HUES48 (cell line): Measurements from ENCODE around the gene STARD9.
"Not testable (repeated sequence)": the region's sequence is repeated elsewhere in the genome, so short reads cannot be mapped to it uniquely, and the experiment has no call there.

Source experiments
- H3K27ac ChIP-seq: one replicate; pipeline ENCODE4 v1.7.0; 2013; ENCODE audit warnings: low read depth, low read length, inconsistent platforms
- H3K27me3 ChIP-seq: 2 replicates; pipeline ENCODE4 v1.6.1; 2013; ENCODE audit warnings: mild to moderate bottlenecking, low read length; ENCODE audit not compliant: control insufficient read depth, insufficient read depth
- H3K36me3 ChIP-seq: 2 replicates; pipeline ENCODE4 v1.6.1; 2013; ENCODE audit warnings: low read length; ENCODE audit not compliant: control insufficient read depth, insufficient read depth
- H3K4me1 ChIP-seq: 2 replicates; pipeline ENCODE4 v1.6.1; 2013; ENCODE audit warnings: mild to moderate bottlenecking, low read length; ENCODE audit not compliant: control insufficient read depth, insufficient read depth
- H3K4me3 ChIP-seq: 2 replicates; pipeline ENCODE4 v1.5.1; 2013; ENCODE audit warnings: mild to moderate bottlenecking, low read depth, low read length
- H3K9ac ChIP-seq: 2 replicates; pipeline ENCODE4 v1.6.1; 2013; ENCODE audit warnings: mild to moderate bottlenecking, low read depth, low read length, moderate library complexity
- H3K9me3 ChIP-seq: 2 replicates; pipeline ENCODE4 v1.6.1; 2013; ENCODE audit warnings: low read length; ENCODE audit not compliant: control insufficient read depth, insufficient read depth

STARD9 gene

DNA sequence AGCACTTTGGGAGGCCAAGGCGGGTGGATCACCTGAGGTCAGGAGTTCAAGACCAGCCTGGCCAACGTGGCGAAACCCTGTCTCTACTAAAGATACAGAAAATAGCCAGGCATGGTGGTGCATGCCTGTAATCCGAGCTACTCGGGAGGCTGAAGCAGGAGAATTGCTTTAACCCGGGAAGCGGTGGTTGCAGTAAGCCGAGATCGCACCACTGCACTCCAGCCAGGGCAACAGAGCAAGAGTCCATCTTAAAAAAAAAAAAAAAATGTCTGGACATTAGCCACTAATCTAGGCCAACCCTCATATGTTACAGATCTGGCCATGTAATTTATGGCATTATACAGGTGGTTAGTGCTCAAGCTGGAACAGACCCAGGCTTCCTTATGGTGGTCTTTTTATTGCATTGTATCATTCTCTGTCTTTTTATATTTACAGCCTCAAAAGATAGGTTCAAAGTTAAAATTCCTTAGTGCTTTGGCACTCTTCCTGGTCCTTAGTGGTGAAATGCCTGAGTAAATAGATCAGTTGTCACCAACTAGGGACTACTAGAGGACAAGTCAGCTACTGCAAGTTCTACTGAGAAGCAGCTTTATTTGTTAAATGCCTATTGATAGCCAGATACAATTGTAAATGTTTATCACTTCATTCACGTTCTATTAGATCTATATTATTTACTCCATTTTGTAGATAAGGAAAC is 16.0 kb downstream of the STARD9 start:
- Histone ChIP-seq H3K27me3 (no peaks in the 10 kb centered on the region), H3K27ac (no peak overlapping the region), H3K4me3 (no peak overlapping the region), H3K9me3 (no peaks in the 10 kb centered on the region), H3K4me1 (peaks cover 3% of the 10 kb centered on the region; the same call in 1 of the 2 replicates), H3K9ac (no peak overlapping the region), H3K36me3 (no peaks in the 10 kb centered on the region)

DNA sequence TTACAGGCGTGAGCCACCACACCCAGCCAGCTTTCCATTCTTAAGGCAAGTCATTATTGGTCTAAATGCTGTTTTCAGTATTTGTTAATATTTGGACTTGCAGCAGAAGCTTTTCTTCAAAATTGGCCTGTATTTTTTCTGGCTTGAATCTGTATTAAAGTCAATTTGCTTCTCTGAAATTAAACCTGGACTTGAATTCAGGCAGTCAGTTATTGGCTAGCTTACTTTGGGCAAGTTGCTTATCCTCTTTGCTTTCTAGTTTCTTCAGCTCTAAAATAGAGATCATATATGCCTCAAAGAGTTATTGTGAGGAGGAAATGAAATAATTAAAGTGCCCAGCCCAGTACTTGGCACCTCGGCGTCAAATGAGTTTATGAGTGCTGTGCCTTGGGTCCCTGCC is 17.3 kb downstream of the STARD9 start:
- Histone ChIP-seq H3K9me3 (no peaks in the 10 kb centered on the region), H3K9ac (no peak overlapping the region), H3K36me3 (no peaks in the 10 kb centered on the region), H3K4me3 (no peak overlapping the region), H3K27ac (no peak overlapping the region), H3K4me1 (peaks cover 3% of the 10 kb centered on the region; the same call in 1 of the 2 replicates), H3K27me3 (no peaks in the 10 kb centered on the region)

- Histone ChIP-seq H3K9ac (no peak overlapping the region), H3K9me3 (no peaks in the 10 kb centered on the region), H3K27me3 (no peaks in the 10 kb centered on the region), H3K36me3 (no peaks in the 10 kb centered on the region), H3K27ac (no peak overlapping the region), H3K4me1 (peaks cover 3% of the 10 kb centered on the region; the same call in 1 of the 2 replicates), H3K4me3 (no peak overlapping the region)
These were observed 17.7 kb downstream of the STARD9 start for GRCh38 chr15:42593143-42593542.

- no peaks in the 10 kb centered on the region for H3K27me3 ChIP-seq
- no peak overlapping the region for H3K27ac ChIP-seq
- H3K4me3 ChIP-seq: no peak overlapping the region
- H3K4me1 ChIP-seq: peaks cover 3% of the 10 kb centered on the region; the same call in 1 of the 2 replicates
- no peaks in the 10 kb centered on the region for H3K36me3 ChIP-seq
- H3K9me3 ChIP-seq: no peaks in the 10 kb centered on the region
- H3K9ac ChIP-seq: no peak overlapping the region
These were observed 18.7 kb downstream of the STARD9 start for GRCh38 chr15:42594095-42594494.

GRCh38 chr15:42595626-42596240 is 20.3 kb downstream of the STARD9 start:
- Histone ChIP-seq H3K27ac (no peak overlapping the region), H3K27me3 (no peaks in the 10 kb centered on the region), H3K9ac (no peak overlapping the region), H3K9me3 (no peaks in the 10 kb centered on the region), H3K4me3 (no peak overlapping the region), H3K36me3 (no peaks in the 10 kb centered on the region), H3K4me1 (peaks cover 3% of the 10 kb centered on the region; the same call in 1 of the 2 replicates)

DNA sequence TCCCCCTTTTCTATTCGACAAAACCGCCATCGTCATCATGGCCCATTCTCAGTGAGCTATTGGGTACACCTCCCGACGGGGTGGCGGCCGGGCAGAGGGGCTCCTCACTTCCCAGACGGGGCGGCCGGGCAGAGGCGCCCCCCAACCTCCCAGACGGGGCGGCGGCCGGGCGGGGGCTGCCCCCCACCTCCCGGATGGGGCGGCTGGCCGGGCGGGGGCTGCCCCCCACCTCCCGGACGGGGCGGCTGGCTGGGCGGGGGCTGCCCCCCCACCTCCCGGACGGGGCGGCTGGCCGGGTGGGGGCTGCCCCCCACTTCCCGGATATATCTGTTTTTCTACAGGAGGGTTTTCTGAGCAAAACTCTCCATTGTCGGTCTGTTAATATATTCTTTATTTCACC is 25.9 kb downstream of the STARD9 start:
- H3K9ac ChIP-seq, H3K4me3 ChIP-seq, H3K27ac ChIP-seq: not testable (repeated sequence)

GRCh38 chr15:42602501-42602900 is 27.1 kb downstream of the STARD9 start:
- H3K4me1 ChIP-seq: no peaks in the 10 kb centered on the region
- H3K9ac ChIP-seq: no peak overlapping the region
- no peaks in the 10 kb centered on the region for H3K36me3 ChIP-seq
- H3K27me3 ChIP-seq: no peaks in the 10 kb centered on the region
- peaks cover 8% of the 10 kb centered on the region; the same call in 1 of the 2 replicates for H3K9me3 ChIP-seq
- no peak overlapping the region for H3K27ac ChIP-seq
- H3K4me3 ChIP-seq: no peak overlapping the region

More for the DNA sequence above, 25.9 kb downstream of the STARD9 start:
- H3K4me1 ChIP-seq, H3K27me3 ChIP-seq, H3K9me3 ChIP-seq, H3K36me3 ChIP-seq: not testable (repeated sequence)

- no peaks in the 10 kb centered on the region for H3K36me3 ChIP-seq
- no peak overlapping the region for H3K4me3 ChIP-seq
- no peak overlapping the region for H3K27ac ChIP-seq
- no peak overlapping the region for H3K9ac ChIP-seq
- no peaks in the 10 kb centered on the region for H3K4me1 ChIP-seq
- peaks cover 8% of the 10 kb centered on the region; the same call in 1 of the 2 replicates for H3K9me3 ChIP-seq
- H3K27me3 ChIP-seq: no peaks in the 10 kb centered on the region
These were observed 28.6 kb downstream of the STARD9 start for GRCh38 chr15:42603978-42604377.

DNA sequence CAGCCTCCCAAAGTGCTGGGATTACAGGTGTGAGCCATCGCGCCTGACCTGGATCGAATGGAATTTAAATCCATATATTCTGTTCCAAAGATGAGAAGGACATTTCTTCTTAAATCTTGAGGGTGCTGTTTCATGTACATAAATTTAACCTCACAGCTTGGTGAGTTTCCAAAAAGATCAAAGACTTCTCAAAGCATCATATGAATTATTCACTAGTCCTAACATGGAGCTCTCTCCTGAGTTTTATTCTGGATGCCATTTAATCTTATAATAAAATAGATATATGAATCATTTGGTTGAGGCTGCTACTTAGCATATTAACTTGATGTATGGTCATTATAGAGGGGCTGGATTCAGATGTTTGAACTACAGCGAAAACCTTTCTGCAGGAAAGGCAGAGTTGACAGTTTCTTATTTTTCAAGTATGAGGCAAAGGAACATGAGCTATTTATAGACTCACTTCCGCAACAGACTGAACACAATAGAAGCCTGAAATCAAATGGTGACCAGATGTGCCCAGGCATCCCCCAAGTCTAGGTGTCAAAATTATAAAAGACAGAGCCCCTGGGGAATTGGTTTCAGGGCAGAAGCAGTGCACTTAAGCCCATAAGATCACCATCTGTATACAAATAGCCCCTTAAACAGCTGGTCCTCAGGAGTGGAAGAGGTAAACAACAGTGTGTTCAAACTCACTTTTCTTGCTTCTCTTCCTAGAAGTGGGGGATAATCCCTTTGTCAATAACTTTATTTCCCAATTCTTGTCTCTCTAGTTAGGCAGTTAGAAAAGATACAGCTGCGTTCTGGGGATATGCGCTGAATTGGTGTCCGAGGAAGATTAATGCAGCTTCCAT is 29.7 kb downstream of the STARD9 start:
- H3K9ac ChIP-seq: no peak overlapping the region
- no peak overlapping the region for H3K27ac ChIP-seq
- no peaks in the 10 kb centered on the region for H3K27me3 ChIP-seq
- H3K4me3 ChIP-seq: no peak overlapping the region
- H3K9me3 ChIP-seq: peaks cover 8% of the 10 kb centered on the region; the same call in 1 of the 2 replicates
- no peaks in the 10 kb centered on the region for H3K36me3 ChIP-seq
- H3K4me1 ChIP-seq: no peaks in the 10 kb centered on the region

DNA sequence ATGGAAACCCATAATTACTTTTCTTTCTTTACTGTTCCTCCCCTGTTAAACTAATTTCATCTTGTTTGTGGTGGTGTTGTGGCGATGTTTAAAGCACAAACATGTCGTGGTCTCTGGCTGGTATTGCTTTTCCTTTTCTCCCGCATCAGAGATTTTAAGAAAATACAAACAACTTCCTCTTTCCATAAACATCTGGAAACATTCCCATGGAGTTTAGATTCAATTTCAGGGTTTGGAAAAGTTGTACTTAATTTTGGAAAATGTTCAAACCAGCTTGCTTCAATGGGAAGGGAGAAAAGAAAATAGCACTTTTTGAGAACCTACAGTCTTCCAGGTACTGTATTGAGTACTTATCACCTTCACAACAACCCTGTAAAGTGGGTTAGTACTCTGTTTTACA is 30.4 kb downstream of the STARD9 start:
- no peak overlapping the region for H3K9ac ChIP-seq
- H3K36me3 ChIP-seq: no peaks in the 10 kb centered on the region
- H3K27ac ChIP-seq: no peak overlapping the region
- no peaks in the 10 kb centered on the region for H3K27me3 ChIP-seq
- H3K9me3 ChIP-seq: peaks cover 8% of the 10 kb centered on the region; the same call in 1 of the 2 replicates
- H3K4me1 ChIP-seq: no peaks in the 10 kb centered on the region
- no peak overlapping the region for H3K4me3 ChIP-seq

- Histone ChIP-seq H3K9ac (no peak overlapping the region), H3K27ac (no peak overlapping the region), H3K9me3 (no peaks in the 10 kb centered on the region), H3K27me3 (no peaks in the 10 kb centered on the region), H3K4me3 (no peak overlapping the region), H3K36me3 (no peaks in the 10 kb centered on the region), H3K4me1 (no peaks in the 10 kb centered on the region)
These were observed 32.7 kb downstream of the STARD9 start for GRCh38 chr15:42608110-42608531.
